DND-41 (cell line): Measurements from ENCODE around the gene SIPA1L3.
"Not testable (repeated sequence)": the region's sequence is repeated elsewhere in the genome, so short reads cannot be mapped to it uniquely, and the experiment has no call there.

Experiments used
- ATAC-seq: fragments of 200-7000 bp; cut with Tn5 transposase; 3 replicates; pipeline ENCODE4 v1.9.1; 2021; ENCODE audit warnings: low read depth; ENCODE audit not compliant: insufficient read depth
- DNase-seq: peaks from one replicate; pipeline ENCODE4 v3.0.0-alpha.2; 2020
- H2AFZ ChIP-seq: 2 replicates; pipeline ENCODE4 v1.6.0; 2012; ENCODE audit warnings: low read depth, low read length
- H3K27ac ChIP-seq: 2 replicates; pipeline ENCODE4 v1.5.1; 2012; ENCODE audit warnings: low read length, inconsistent platforms
- H3K27me3 ChIP-seq: fragments of 200-600 bp; sonication (generic); 2 replicates; pipeline ENCODE4 v1.6.0; 2012; ENCODE audit warnings: low read length, mild to moderate bottlenecking, inconsistent platforms; ENCODE audit not compliant: insufficient read depth, poor library complexity
- H3K36me3 ChIP-seq: 2 replicates; pipeline ENCODE4 v1.5.1; 2012; ENCODE audit warnings: low read length, inconsistent platforms; ENCODE audit not compliant: insufficient read depth
- H3K4me1 ChIP-seq: 2 replicates; pipeline ENCODE4 v1.5.1; 2012; ENCODE audit warnings: mild to moderate bottlenecking, low read length; ENCODE audit not compliant: insufficient read depth
- H3K4me2 ChIP-seq: 2 replicates; pipeline ENCODE4 v1.6.0; 2012; ENCODE audit warnings: mild to moderate bottlenecking, moderate library complexity, low read length, inconsistent platforms; ENCODE audit not compliant: insufficient read depth
- H3K4me3 ChIP-seq, 2 experiments: fragments of 200-600 bp in 1 of 2; shearing (Covaris generic) in 1 of 2; 2 replicates each; pipeline ENCODE4 v1.5.1; 2012 to 2016; ENCODE audit warnings: inconsistent platforms in 2 of 2, low read length in 2 of 2, mild to moderate bottlenecking in 2 of 2, low read depth in 1 of 2, moderate library complexity in 1 of 2
- H3K79me2 ChIP-seq: 2 replicates; pipeline ENCODE4 v1.6.0; 2012; ENCODE audit warnings: low read length, inconsistent platforms; ENCODE audit not compliant: insufficient read depth
- H3K9ac ChIP-seq: 2 replicates; pipeline ENCODE4 v1.6.0; 2012; ENCODE audit warnings: low read depth, mild to moderate bottlenecking, inconsistent platforms, low read length, moderate library complexity
- H3K9me3 ChIP-seq: 2 replicates; pipeline ENCODE4 v1.5.1; 2012; ENCODE audit warnings: low read length, moderate library complexity, mild to moderate bottlenecking, inconsistent platforms; ENCODE audit not compliant: insufficient read depth, severe bottlenecking
- H4K20me1 ChIP-seq: 2 replicates; pipeline ENCODE4 v1.6.0; 2012; ENCODE audit warnings: low read length; ENCODE audit not compliant: insufficient read depth
- CTCF ChIP-seq: IDR thresholded peaks from 2 replicates; pipeline ENCODE4 v1.5.1; 2012; ENCODE audit warnings: borderline replicate concordance, low read length, moderate library complexity, mild to moderate bottlenecking; ENCODE audit not compliant: poor library complexity, severe bottlenecking; ENCODE audit errors: extremely low read depth
- EZH2 ChIP-seq: IDR thresholded peaks from 3 replicates; pipeline ENCODE4 v1.6.1; 2012; ENCODE audit warnings: borderline replicate concordance, low read depth, mild to moderate bottlenecking, moderate library complexity, low read length, inconsistent platforms; ENCODE audit not compliant: severe bottlenecking

Gene SIPA1L3

GRCh38 chr19:38025909-38026307 lies 118.9 kb downstream of the SIPA1L3 start:
- Histone ChIP-seq H3K79me2 (no peaks in the 10 kb centered on the region), H4K20me1 (peaks cover 6% of the 10 kb centered on the region; the same call in 1 of the 2 replicates), H3K36me3 (peaks cover 3% of the 10 kb centered on the region; the same call in 1 of the 2 replicates), H3K4me3 (no peak overlapping the region), H3K4me2 (no peak overlapping the region), H3K9ac (no peak overlapping the region), H3K9me3 (no peaks in the 10 kb centered on the region), H3K4me1 (no peaks in the 10 kb centered on the region), H3K27me3 (no peaks in the 10 kb centered on the region), H3K27ac (no peak overlapping the region), H2AFZ (no peak overlapping the region)
- ATAC-seq (no peak), DNase-seq (no peak)
- no peak for TF ChIP-seq CTCF
- no peak for TF ChIP-seq EZH2

GRCh38 chr19:38028913-38029510 lies 122.0 kb downstream of the SIPA1L3 start:
- Histone ChIP-seq H3K9me3 (no peaks in the 10 kb centered on the region), H4K20me1 (0 out of 2 replicates have a peak, but pooled peaks cover 2% of the 10 kb centered on the region), H3K79me2 (no peaks in the 10 kb centered on the region), H3K4me2 (no peak overlapping the region), H3K27me3 (no peaks in the 10 kb centered on the region), H3K9ac (no peak overlapping the region), H2AFZ (no peak overlapping the region), H3K4me3 (no peak overlapping the region), H3K4me1 (no peaks in the 10 kb centered on the region), H3K27ac (no peak overlapping the region), H3K36me3 (peaks cover 3% of the 10 kb centered on the region; the same call in 1 of the 2 replicates)
- DNase-seq (no peak), ATAC-seq (no peak)
- TF ChIP-seq CTCF (no peak), EZH2 (no peak)

- ATAC-seq, H3K27ac ChIP-seq, H4K20me1 ChIP-seq, H3K4me2 ChIP-seq, H3K36me3 ChIP-seq, H2AFZ ChIP-seq, H3K4me3 ChIP-seq, H3K79me2 ChIP-seq, H3K4me1 ChIP-seq, H3K27me3 ChIP-seq, H3K9ac ChIP-seq, H3K9me3 ChIP-seq, DNase-seq: not testable (repeated sequence)
These were observed 123.0 kb downstream of the SIPA1L3 start for GRCh38 chr19:38030001-38030400.

GRCh38 chr19:38030686-38031422 lies 123.8 kb downstream of the SIPA1L3 start:
- Histone ChIP-seq H3K27me3 (no peaks in the 10 kb centered on the region), H4K20me1 (0 out of 2 replicates have a peak, but pooled peaks cover 2% of the 10 kb centered on the region), H3K9ac (no peak overlapping the region), H3K27ac (no peak overlapping the region), H2AFZ (no peak overlapping the region), H3K4me3 (no peak overlapping the region), H3K79me2 (no peaks in the 10 kb centered on the region), H3K36me3 (peaks cover 3% of the 10 kb centered on the region; the same call in 1 of the 2 replicates), H3K4me1 (no peaks in the 10 kb centered on the region), H3K9me3 (no peaks in the 10 kb centered on the region), H3K4me2 (no peak overlapping the region)
- ATAC-seq (no peak), DNase-seq (no peak)
- TF ChIP-seq CTCF, result no peak
- no peak for TF ChIP-seq EZH2
